Transverse colon (tissue), 3 donors: ENCODE results near the gene HOTAIR.

Experiments used
- CTCF ChIP-seq, 5 experiments: fragments of 200-600 bp in 3 of 5; fragments of 450-650 bp in 2 of 5; sonication (generic) in 3 of 5; IDR thresholded peaks; 1 replicate in 2 of 5; 2 replicates in 3 of 5; pipeline ENCODE4 v1.5.1; 2016 to 2017; ENCODE audit warnings: antibody characterized with exemption in 5 of 5, inconsistent platforms in 3 of 5, mild to moderate bottlenecking in 2 of 5, moderate library complexity in 1 of 5
- EP300 ChIP-seq: sonication (generic); formaldehyde crosslinking; IDR thresholded peaks from one replicate; pipeline ENCODE4 v1.6.1; 2017; ENCODE audit warnings: antibody characterized with exemption, low read depth
- POLR2A ChIP-seq: fragments of 450-650 bp; IDR thresholded peaks from one replicate; pipeline ENCODE4 v1.6.1; 2016; ENCODE audit warnings: antibody characterized with exemption, mild to moderate bottlenecking, moderate library complexity

- TF ChIP-seq CTCF (IDR thresholded peaks at IDR 0.05) = no peak
- no peak for TF ChIP-seq EP300
- TF ChIP-seq POLR2A = no peak
Measured at GRCh38 chr12:53942467-53942997, 32.2 kb downstream of the HOTAIR start.
